Keratinocyte (primary cell): ENCODE results near the gene MGMT.

ENCODE experiments used
- CTCF ChIP-seq, 3 experiments: IDR thresholded peaks in 1 of 3; conservative IDR thresholded peaks in 1 of 3; optimal IDR thresholded peaks in 1 of 3; 2 replicates in 2 of 3; 3 replicates in 1 of 3; pipeline versions ENCODE3 to v1.5.1; 2011; ENCODE audit warnings: low read length in 3 of 3, mild to moderate bottlenecking in 3 of 3, moderate library complexity in 2 of 3, control low read depth in 1 of 3, inconsistent platforms in 1 of 3; ENCODE audit not compliant: insufficient read depth in 2 of 3; ENCODE audit errors: extremely low read depth in 1 of 3
- EZH2 ChIP-seq: IDR thresholded peaks from one replicate; pipeline ENCODE4 v1.6.1; 2012; ENCODE audit warnings: inconsistent platforms, mild to moderate bottlenecking, low read length, moderate library complexity

GRCh38 chr10:129704786-129705525, 237.9 kb downstream of the MGMT start:
- TF ChIP-seq CTCF (optimal IDR thresholded peaks at IDR 0.05 in 1 of 3, IDR thresholded peaks at IDR 0.05 in 1 of 3, conservative IDR thresholded peaks at IDR 0.05 in 1 of 3; ENCODE audit: extremely low read depth in 1 of 3, insufficient read depth in 2 of 3, low read length in 3 of 3) (no peak), EZH2 (no peak)
